Fibroblast of lung (primary cell): Measurements from ENCODE around the gene THAP9. TPM values are rescaled to one million over a fixed set of nuclear protein-coding genes. Genes with fewer than 3 reads are reported as not detected.
"Not testable (repeated sequence)": the region's sequence is repeated elsewhere in the genome, so short reads cannot be mapped to it uniquely, and the experiment has no call there.

Source experiments
- DNase-seq, 2 donors: peaks; one replicate each; pipeline versions ENCODE4 v3.0.0 to v3.0.0-alpha.2; 2010; ENCODE audit warnings: low read depth in 2 of 2
- H2AFZ ChIP-seq: 2 replicates; pipeline ENCODE4 v1.5.1; 2012; ENCODE audit warnings: low read length, control low read depth, inconsistent platforms
- H3K27ac ChIP-seq: 2 replicates; pipeline ENCODE4 v1.5.1; 2011; ENCODE audit warnings: low read length, control low read depth; ENCODE audit not compliant: insufficient read depth
- H3K27me3 ChIP-seq: 2 replicates; pipeline ENCODE4 v1.5.1; 2011; ENCODE audit warnings: mild to moderate bottlenecking, low read length; ENCODE audit not compliant: control insufficient read depth, insufficient read depth
- H3K36me3 ChIP-seq: 2 replicates; pipeline ENCODE4 v1.5.1; 2011; ENCODE audit warnings: low read length; ENCODE audit not compliant: control insufficient read depth, insufficient read depth
- H3K4me1 ChIP-seq: 2 replicates; pipeline ENCODE4 v1.5.1; 2011; ENCODE audit warnings: low read length; ENCODE audit not compliant: control insufficient read depth, insufficient read depth; ENCODE audit errors: extremely low read depth
- H3K4me2 ChIP-seq: 2 replicates; pipeline ENCODE4 v1.5.1; 2011; ENCODE audit warnings: low read length, control low read depth; ENCODE audit not compliant: insufficient read depth; ENCODE audit errors: extremely low read depth
- H3K4me3 ChIP-seq, 4 experiments: fragments of 200-600 bp in 1 of 4; sonication (generic) in 1 of 4; replicated peaks in 1 of 4; 2 replicates each; pipeline ENCODE4 v1.5.1; 2011 to 2016; ENCODE audit warnings: low read length in 4 of 4, low read depth in 3 of 4, mild to moderate bottlenecking in 3 of 4, control low read depth in 2 of 4, inconsistent platforms in 1 of 4, mixed read lengths in 1 of 4; ENCODE audit not compliant: insufficient read depth in 1 of 4; ENCODE audit errors: control extremely low read depth in 1 of 4
- H3K79me2 ChIP-seq: 2 replicates; pipeline ENCODE4 v1.5.1; 2012; ENCODE audit warnings: mild to moderate bottlenecking, low read length, inconsistent platforms; ENCODE audit not compliant: control insufficient read depth, insufficient read depth
- H3K9ac ChIP-seq: 2 replicates; pipeline ENCODE4 v1.5.1; 2011; ENCODE audit warnings: mild to moderate bottlenecking, low read length, control low read depth; ENCODE audit not compliant: insufficient read depth
- H3K9me3 ChIP-seq: 2 replicates; pipeline ENCODE4 v1.5.1; 2012; ENCODE audit warnings: low read depth, low read length; ENCODE audit not compliant: control insufficient read depth, insufficient read depth
- H4K20me1 ChIP-seq: 2 replicates; pipeline ENCODE4 v1.5.1; 2011; ENCODE audit warnings: low read length; ENCODE audit not compliant: control insufficient read depth, insufficient read depth; ENCODE audit errors: extremely low read depth
- EZH2 ChIP-seq: IDR thresholded peaks from 2 replicates; pipeline ENCODE4 v1.5.1; 2012; ENCODE audit warnings: low read length, control low read depth, mild to moderate bottlenecking; ENCODE audit errors: missing control alignments
- polyA plus RNA-seq, 2 donors: library from polyadenylated mRNA; depleted of rRNA in 1 of 2; stranded (reverse) in 1 of 2; unstranded in 1 of 2; fragments of >200 nt; gene quantifications; 2 replicates each; pipeline ENCODE4 v1.2.1, GENCODE V29; 2011 to 2012; ENCODE audit warnings: missing spikeins in 1 of 2
- total RNA-seq: library from RNA; depleted of rRNA; stranded (reverse); fragments of >200 nt; gene quantifications from 2 replicates; pipeline ENCODE4 v1.2.1, GENCODE V29; 2014
- TF ChIP-seq, protein P1 (sequence below), 2 donors: IDR thresholded peaks in 1 of 2; conservative IDR thresholded peaks in 1 of 2; 1 replicate in 1 of 2; 2 replicates in 1 of 2; pipeline ENCODE4 v1.5.1; 2011 to 2012; ENCODE audit warnings: low read length in 2 of 2, control low read depth in 1 of 2, inconsistent platforms in 1 of 2, low read depth in 1 of 2, mild to moderate bottlenecking in 1 of 2

Gene THAP9
- total and polyA plus RNA-seq, 2 donors (not counting 1 experiment from before 2014, with no cell fraction given): 2.4 to 5.6 TPM

DNA sequence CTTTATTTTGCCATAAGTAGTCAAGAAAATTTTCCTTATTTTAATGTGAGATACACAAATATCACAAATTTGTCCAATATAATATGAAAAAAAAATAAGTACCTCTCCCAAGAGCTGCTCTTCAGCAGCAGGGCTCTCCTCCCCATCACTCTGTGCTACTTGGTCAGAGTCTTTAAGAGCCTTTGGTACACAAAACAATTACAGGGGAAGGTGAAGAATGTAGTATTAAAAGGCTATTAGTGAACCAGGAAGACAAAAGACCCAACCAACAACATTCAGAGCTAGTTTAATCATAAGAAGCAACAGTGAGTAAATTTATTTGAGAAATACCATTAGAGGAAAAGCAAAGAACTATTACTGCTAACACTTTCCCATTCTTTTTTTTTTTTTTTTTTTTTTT, 39.0 kb upstream of the THAP9 start:
- Histone ChIP-seq H3K27ac (no peak overlapping the region), H4K20me1 (no peaks in the 10 kb centered on the region), H3K9ac (no peak overlapping the region), H3K27me3 (no peaks in the 10 kb centered on the region), H3K79me2 (peaks cover 16% of the 10 kb centered on the region), H3K4me1 (peaks cover 5% of the 10 kb centered on the region), H3K4me3 (no peak overlapping the region), H3K9me3 (no peaks in the 10 kb centered on the region), H3K36me3 (peaks cover 13% of the 10 kb centered on the region), H2AFZ (no peak overlapping the region), H3K4me2 (no peak overlapping the region)
- DNase-seq: no peak
- TF ChIP-seq EZH2: no peak
- TF ChIP-seq, protein P1, sequence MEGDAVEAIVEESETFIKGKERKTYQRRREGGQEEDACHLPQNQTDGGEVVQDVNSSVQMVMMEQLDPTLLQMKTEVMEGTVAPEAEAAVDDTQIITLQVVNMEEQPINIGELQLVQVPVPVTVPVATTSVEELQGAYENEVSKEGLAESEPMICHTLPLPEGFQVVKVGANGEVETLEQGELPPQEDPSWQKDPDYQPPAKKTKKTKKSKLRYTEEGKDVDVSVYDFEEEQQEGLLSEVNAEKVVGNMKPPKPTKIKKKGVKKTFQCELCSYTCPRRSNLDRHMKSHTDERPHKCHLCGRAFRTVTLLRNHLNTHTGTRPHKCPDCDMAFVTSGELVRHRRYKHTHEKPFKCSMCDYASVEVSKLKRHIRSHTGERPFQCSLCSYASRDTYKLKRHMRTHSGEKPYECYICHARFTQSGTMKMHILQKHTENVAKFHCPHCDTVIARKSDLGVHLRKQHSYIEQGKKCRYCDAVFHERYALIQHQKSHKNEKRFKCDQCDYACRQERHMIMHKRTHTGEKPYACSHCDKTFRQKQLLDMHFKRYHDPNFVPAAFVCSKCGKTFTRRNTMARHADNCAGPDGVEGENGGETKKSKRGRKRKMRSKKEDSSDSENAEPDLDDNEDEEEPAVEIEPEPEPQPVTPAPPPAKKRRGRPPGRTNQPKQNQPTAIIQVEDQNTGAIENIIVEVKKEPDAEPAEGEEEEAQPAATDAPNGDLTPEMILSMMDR (conservative IDR thresholded peaks at IDR 0.05 in 1 of 2, IDR thresholded peaks at IDR 0.05 in 1 of 2; ENCODE audit: low read depth in 1 of 2, low read length in 2 of 2): no peak

DNA sequence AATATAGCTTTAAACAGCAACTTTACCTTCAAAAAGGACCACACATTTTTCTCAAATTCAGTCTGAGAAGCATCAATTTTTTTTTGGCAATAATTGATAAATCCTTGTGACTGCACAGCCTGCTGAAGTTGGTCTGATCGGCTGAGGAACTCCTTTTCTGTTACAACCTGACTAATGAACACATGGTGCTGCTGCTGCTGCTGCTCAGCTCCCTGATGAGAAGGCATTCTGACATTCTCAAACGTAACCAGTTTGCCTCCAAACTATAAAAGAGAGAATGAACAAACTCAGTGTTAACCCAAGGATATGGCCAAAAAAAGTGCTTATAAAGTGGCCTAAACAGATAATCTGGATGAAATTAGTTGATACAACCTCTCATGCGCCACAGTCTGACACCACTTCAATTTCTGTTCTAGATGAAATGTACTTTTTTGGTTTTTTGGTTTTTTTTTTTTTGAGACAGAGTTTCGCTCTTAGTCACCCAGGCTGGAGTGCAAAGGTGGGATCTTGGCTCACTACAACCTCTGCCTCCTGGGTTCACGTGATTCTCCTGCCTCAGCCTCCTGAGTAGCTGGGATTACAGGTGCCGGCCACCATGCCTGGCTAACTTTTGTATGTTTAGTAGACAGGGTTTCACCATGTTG, 36.1 kb upstream of the THAP9 start:
- no peak overlapping the region for H3K4me3 ChIP-seq
- no peaks in the 10 kb centered on the region for H3K27me3 ChIP-seq
- no peaks in the 10 kb centered on the region for H3K9me3 ChIP-seq
- H2AFZ ChIP-seq: no peak overlapping the region
- H3K36me3 ChIP-seq: peaks cover 10% of the 10 kb centered on the region
- H3K4me1 ChIP-seq: peaks cover 5% of the 10 kb centered on the region
- H3K27ac ChIP-seq: peak overlapping the region; percentile 75
- H3K9ac ChIP-seq: no peak overlapping the region
- DNase-seq: no peak
- no peak overlapping the region for H3K4me2 ChIP-seq
- TF ChIP-seq EZH2: no peak
- TF ChIP-seq, protein P1 (conservative IDR thresholded peaks at IDR 0.05 in 1 of 2, IDR thresholded peaks at IDR 0.05 in 1 of 2; ENCODE audit: low read depth in 1 of 2, low read length in 2 of 2): no peak
- H4K20me1 ChIP-seq: no peaks in the 10 kb centered on the region
- H3K79me2 ChIP-seq: peaks cover 17% of the 10 kb centered on the region

DNA sequence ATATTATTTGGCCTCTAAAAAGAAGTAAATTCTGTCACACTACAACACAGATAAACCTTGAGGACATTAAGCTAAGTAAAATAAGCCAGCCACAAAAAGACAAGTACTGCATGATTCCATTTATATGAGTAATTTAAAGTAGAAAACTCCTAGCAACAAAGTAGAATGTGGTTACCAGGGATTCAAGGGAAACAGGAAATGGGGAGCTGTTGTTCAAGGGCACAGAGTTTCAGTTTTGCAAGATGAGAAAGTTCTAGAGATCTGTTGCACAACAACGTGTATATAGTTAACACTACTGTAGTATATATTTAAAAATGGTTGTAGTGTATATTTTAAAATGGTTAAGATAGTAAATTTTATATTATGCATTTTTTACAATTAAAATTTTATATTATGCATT, 34.9 kb upstream of the THAP9 start:
- H3K4me2 ChIP-seq: no peak overlapping the region
- no peaks in the 10 kb centered on the region for H3K27me3 ChIP-seq
- peak; percentile 89 to 93 for DNase-seq
- H3K27ac ChIP-seq: peak overlapping the region; percentile 60
- no peaks in the 10 kb centered on the region for H3K9me3 ChIP-seq
- H3K9ac ChIP-seq: no peak overlapping the region
- H3K4me1 ChIP-seq: peaks cover 5% of the 10 kb centered on the region
- H3K79me2 ChIP-seq: peaks cover 17% of the 10 kb centered on the region
- H2AFZ ChIP-seq: no peak overlapping the region
- no peak overlapping the region for H3K4me3 ChIP-seq
- peaks cover 10% of the 10 kb centered on the region for H3K36me3 ChIP-seq
- H4K20me1 ChIP-seq: no peaks in the 10 kb centered on the region
- no peak for TF ChIP-seq EZH2
- TF ChIP-seq, protein P1 (conservative IDR thresholded peaks at IDR 0.05 in 1 of 2, IDR thresholded peaks at IDR 0.05 in 1 of 2; ENCODE audit: low read depth in 1 of 2, low read length in 2 of 2): no peak

DNA sequence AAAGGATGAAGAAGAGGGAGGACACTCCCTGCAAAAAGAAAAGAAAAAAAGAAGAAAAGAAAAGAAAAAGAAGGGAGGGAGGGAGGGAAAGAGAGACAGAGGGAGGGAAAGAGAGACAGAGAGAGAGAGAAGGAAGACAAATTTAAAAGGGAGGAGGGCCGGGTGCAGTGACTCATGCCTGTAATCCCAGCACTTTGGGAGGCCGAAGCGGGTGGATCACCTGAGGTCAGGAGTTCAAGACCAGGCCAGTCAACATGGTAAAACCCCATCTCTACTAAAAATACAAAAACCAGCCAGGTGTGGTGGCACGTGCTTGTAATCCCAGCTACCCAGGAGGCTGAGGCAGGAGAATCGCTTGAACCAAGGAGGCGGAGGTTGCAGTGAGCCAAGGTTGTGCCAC, 34.5 kb upstream of the THAP9 start:
- not testable (repeated sequence) for H3K4me1 ChIP-seq, H3K27me3 ChIP-seq, H4K20me1 ChIP-seq, DNase-seq, H3K4me2 ChIP-seq, H3K9ac ChIP-seq, H2AFZ ChIP-seq, H3K9me3 ChIP-seq, H3K4me3 ChIP-seq
- peaks cover 20% of the 10 kb centered on the region for H3K79me2 ChIP-seq
- peak overlapping the region; percentile 60 for H3K27ac ChIP-seq
- H3K36me3 ChIP-seq: peaks cover 12% of the 10 kb centered on the region
